H9 (cell line): ENCODE measurements around the gene SLC30A9. TPM values are rescaled to one million over a fixed set of nuclear protein-coding genes. Genes with fewer than 3 reads are reported as not detected.

Source experiments
- DNase-seq: peaks from one replicate; pipeline ENCODE4 v3.0.0-alpha.2; 2017
- H2AFZ ChIP-seq: one replicate; pipeline ENCODE4 v1.6.1; 2013; ENCODE audit warnings: mild to moderate bottlenecking, low read length, control low read depth, moderate library complexity
- H2AK5ac ChIP-seq: 2 replicates; pipeline ENCODE4 v1.6.1; 2013; ENCODE audit warnings: low read length, control low read depth, mixed read lengths; ENCODE audit not compliant: insufficient read length
- H2BK120ac ChIP-seq: one replicate; pipeline ENCODE4 v1.6.1; 2013; ENCODE audit warnings: low read depth, mild to moderate bottlenecking, low read length, control low read depth, inconsistent platforms; ENCODE audit not compliant: poor library complexity, severe bottlenecking
- H2BK12ac ChIP-seq: 2 replicates; pipeline ENCODE4 v1.6.1; 2013; ENCODE audit warnings: low read length, control low read depth, mixed read lengths, low read depth; ENCODE audit not compliant: insufficient read length
- H2BK15ac ChIP-seq: 2 replicates; pipeline ENCODE4 v1.6.1; 2013; ENCODE audit warnings: low read depth, low read length, control low read depth
- H2BK20ac ChIP-seq: one replicate; pipeline ENCODE4 v1.6.1; 2013; ENCODE audit warnings: low read depth, mild to moderate bottlenecking, low read length, control low read depth, inconsistent platforms; ENCODE audit not compliant: poor library complexity, severe bottlenecking
- H2BK5ac ChIP-seq: 2 replicates; pipeline ENCODE4 v1.6.1; 2013; ENCODE audit warnings: low read length, control low read depth, mixed read lengths; ENCODE audit not compliant: insufficient read length
- H3K14ac ChIP-seq: 2 replicates; pipeline ENCODE4 v1.6.1; 2013; ENCODE audit warnings: low read length, control low read depth; ENCODE audit not compliant: insufficient read depth
- H3K18ac ChIP-seq: 2 replicates; pipeline ENCODE4 v1.6.1; 2013; ENCODE audit warnings: low read depth, mild to moderate bottlenecking, mixed read lengths, low read length, control low read depth; ENCODE audit not compliant: insufficient read length
- H3K23ac ChIP-seq: 2 replicates; pipeline ENCODE4 v1.6.1; 2013; ENCODE audit warnings: low read length, control low read depth, mixed read lengths, low read depth; ENCODE audit not compliant: insufficient read length
- H3K23me2 ChIP-seq: 2 replicates; pipeline ENCODE4 v1.6.1; 2013; ENCODE audit warnings: low read depth, mild to moderate bottlenecking, mixed read lengths, low read length, control low read depth; ENCODE audit not compliant: insufficient read length, poor library complexity, severe bottlenecking
- H3K27ac ChIP-seq: 2 replicates; pipeline ENCODE4 v1.5.1; 2013; ENCODE audit warnings: low read length, control low read depth, mixed read lengths, low read depth; ENCODE audit not compliant: insufficient read length
- H3K27me3 ChIP-seq: 2 replicates; pipeline ENCODE4 v1.6.1; 2013; ENCODE audit warnings: low read length, control low read depth, inconsistent platforms; ENCODE audit not compliant: insufficient read depth
- H3K4ac ChIP-seq: 2 replicates; pipeline ENCODE4 v1.6.1; 2013; ENCODE audit warnings: low read depth, mild to moderate bottlenecking, control low read depth, inconsistent platforms, low read length, moderate library complexity
- H3K4me1 ChIP-seq: 2 replicates; pipeline ENCODE4 v1.6.1; 2013; ENCODE audit warnings: low read length, control low read depth, inconsistent platforms; ENCODE audit not compliant: insufficient read depth
- H3K4me2 ChIP-seq: 2 replicates; pipeline ENCODE4 v1.6.1; 2013; ENCODE audit warnings: low read length, control low read depth, mixed read lengths; ENCODE audit not compliant: insufficient read length, insufficient read depth
- H3K56ac ChIP-seq: 2 replicates; pipeline ENCODE4 v1.6.1; 2013; ENCODE audit warnings: low read depth, mild to moderate bottlenecking, mixed read lengths, low read length, control low read depth; ENCODE audit not compliant: insufficient read length
- H3K79me1 ChIP-seq: 2 replicates; pipeline ENCODE4 v1.6.1; 2013; ENCODE audit warnings: low read depth, mild to moderate bottlenecking, moderate library complexity, low read length, control low read depth, inconsistent platforms; ENCODE audit not compliant: insufficient read depth, poor library complexity, severe bottlenecking
- H3K79me2 ChIP-seq: 2 replicates; pipeline ENCODE4 v1.6.1; 2013; ENCODE audit warnings: low read length, control low read depth, inconsistent platforms; ENCODE audit not compliant: insufficient read depth
- H3K9ac ChIP-seq: 2 replicates; pipeline ENCODE4 v1.6.1; 2013; ENCODE audit warnings: low read length, control low read depth, mixed read lengths; ENCODE audit not compliant: insufficient read length; ENCODE audit errors: extremely low read depth
- H3K9me3 ChIP-seq: one replicate; pipeline ENCODE4 v1.6.1; 2013; ENCODE audit warnings: low read depth, low read length, inconsistent platforms; ENCODE audit not compliant: control insufficient read depth
- H3T11ph ChIP-seq: one replicate; pipeline ENCODE4 v1.6.1; 2013; ENCODE audit warnings: mild to moderate bottlenecking, low read length, control low read depth, inconsistent platforms
- H4K20me1 ChIP-seq: one replicate; pipeline ENCODE4 v1.6.1; 2013; ENCODE audit not compliant: control insufficient read depth, insufficient read length, insufficient read depth
- H4K5ac ChIP-seq: 2 replicates; pipeline ENCODE4 v1.6.1; 2013; ENCODE audit warnings: low read depth, mild to moderate bottlenecking, mixed read lengths, low read length, control low read depth; ENCODE audit not compliant: insufficient read length
- H4K8ac ChIP-seq: replicated peaks from 2 replicates; pipeline ENCODE4 v1.6.1; 2013; ENCODE audit warnings: low read length, control low read depth, mixed read lengths, low read depth; ENCODE audit not compliant: insufficient read length
- H4K91ac ChIP-seq: 2 replicates; pipeline ENCODE4 v1.6.1; 2013; ENCODE audit warnings: low read depth, mild to moderate bottlenecking, moderate library complexity, mixed read lengths, low read length, control low read depth; ENCODE audit not compliant: insufficient read length
- H3K27ac Mint-ChIP-seq, 3 experiments: 2 replicates in 2 of 3; 3 replicates in 1 of 3; pipeline ENCODE4 v1.8.0; 2020 to 2021; ENCODE audit warnings: mixed read lengths in 3 of 3, mild to moderate bottlenecking in 1 of 3, moderate library complexity in 1 of 3
- H3K27me3 Mint-ChIP-seq: 2 replicates; pipeline ENCODE4 v1.8.0; 2021; ENCODE audit warnings: low read depth, mild to moderate bottlenecking, moderate library complexity, mixed read lengths
- H3K36me3 Mint-ChIP-seq, 3 experiments: 2 replicates in 2 of 3; 3 replicates in 1 of 3; pipeline ENCODE4 v1.8.0; 2020 to 2021; ENCODE audit warnings: low read depth in 3 of 3, mixed read lengths in 3 of 3; ENCODE audit not compliant: insufficient read depth in 1 of 3
- H3K4me1 Mint-ChIP-seq, 2 experiments: 2 replicates each; pipeline ENCODE4 v1.8.0; 2020; ENCODE audit warnings: mixed read lengths in 2 of 2
- H3K4me3 Mint-ChIP-seq, 2 experiments: 2 replicates in 1 of 2; 3 replicates in 1 of 2; pipeline ENCODE4 v1.8.0; 2020 to 2021; ENCODE audit warnings: mild to moderate bottlenecking in 2 of 2, mixed read lengths in 2 of 2, moderate library complexity in 1 of 2
- H3K9me3 Mint-ChIP-seq, 2 experiments: 2 replicates in 1 of 2; 3 replicates in 1 of 2; pipeline ENCODE4 v1.8.0; 2020; ENCODE audit warnings: mild to moderate bottlenecking in 2 of 2, mixed read lengths in 2 of 2, moderate library complexity in 1 of 2
- CTCF ChIP-seq: fragments of 200-600 bp; sonication (generic); conservative IDR thresholded peaks from 3 replicates; pipeline ENCODE4 v1.8.0; 2021; ENCODE audit warnings: antibody characterized with exemption, mild to moderate bottlenecking
- WGBS: extraction: QIAGEN DNeasy Blood & Tissue Kit; methylation state at CpG from one replicate; pipeline ENCODE4 v1.1.7; 2013; ENCODE audit warnings: missing lambda C conversion rate, low lambda C conversion rate, mixed read lengths; ENCODE audit not compliant: insufficient read length; ENCODE audit errors: extremely low coverage; 5-methylcytosine and 5-hydroxymethylcytosine counted together
- total RNA-seq: library from RNA; stranded (reverse); gene quantifications from 2 replicates; pipeline ENCODE4 v1.2.1, GENCODE V29; 2021

Gene SLC30A9
- total RNA-seq, 1 experiment from 2014 or later = 70.8 TPM

GRCh38 chr4:42088386-42088785, 98.1 kb downstream of the SLC30A9 start:
- Mint-ChIP-seq H3K27ac (no peak overlapping the region), H3K36me3 (peaks cover 2 to 18% (median 12%) of the 10 kb centered on the region in 3 experiments; a peak in 5 of 7 replicates), H3K9me3 (no peaks in the 10 kb centered on the region), H3K4me3 (no peak overlapping the region), H3K27me3 (no peaks in the 10 kb centered on the region), H3K4me1 (no peaks in the 10 kb centered on the region)
- Histone ChIP-seq H4K20me1 (no peaks in the 10 kb centered on the region), H2BK120ac (no peak overlapping the region), H3K9ac (no peak overlapping the region), H3K27me3 (no peaks in the 10 kb centered on the region), H3K56ac (no peak overlapping the region), H3K4me1 (no peaks in the 10 kb centered on the region), H2BK12ac (no peak overlapping the region), H3K23me2 (no peaks in the 10 kb centered on the region), H3T11ph (no peak overlapping the region), H3K79me1 (no peaks in the 10 kb centered on the region), H2AK5ac (no peak overlapping the region), H3K23ac (no peak overlapping the region), H2BK20ac (no peak overlapping the region), H4K8ac (no peak overlapping the region), H3K27ac (no peak overlapping the region), H4K91ac (no peak overlapping the region), H2BK5ac (no peak overlapping the region), H2BK15ac (no peak overlapping the region), H3K18ac (no peak overlapping the region), H4K5ac (no peak overlapping the region), H3K79me2 (no peaks in the 10 kb centered on the region), H2AFZ (no peak overlapping the region), H3K14ac (no peak overlapping the region), H3K4ac (no peak overlapping the region), H3K9me3 (no peaks in the 10 kb centered on the region), H3K4me2 (no peak overlapping the region)
- no CpG with 5 or more reads among the region's 6 CpGs for WGBS
- TF ChIP-seq CTCF = no peak
- no peak for DNase-seq
